GM23338 (cell line): ENCODE data around the gene COL6A1.

Experiments
- CREB1 ChIP-seq: fragments of 250-450 bp; sonication (Bioruptor Pico); IDR thresholded peaks from 2 replicates; pipeline ENCODE4 v1.5.0; 2020; ENCODE audit warnings: low read depth, mild to moderate bottlenecking, moderate library complexity
- EZH2 ChIP-seq: fragments of 200-600 bp; sonication (generic); IDR thresholded peaks from one replicate; pipeline ENCODE4 v1.8.0; 2017; ENCODE audit warnings: antibody characterized with exemption, mild to moderate bottlenecking, low read depth; ENCODE audit not compliant: unreplicated experiment
- EZH2phosphoT487 ChIP-seq: fragments of 200-600 bp; sonication (generic); IDR thresholded peaks from one replicate; pipeline ENCODE4 v1.8.1; 2018; ENCODE audit warnings: antibody characterized with exemption; ENCODE audit not compliant: unreplicated experiment
- JUNB ChIP-seq: IDR thresholded peaks from one replicate; pipeline ENCODE4 v1.6.1; 2016; ENCODE audit warnings: antibody characterized with exemption; ENCODE audit not compliant: unreplicated experiment
- NANOG ChIP-seq: IDR thresholded peaks from 2 replicates; pipeline ENCODE4 v1.6.1; 2016; ENCODE audit warnings: antibody characterized with exemption, borderline replicate concordance
- POLR2AphosphoS5 ChIP-seq: IDR thresholded peaks from 2 replicates; pipeline ENCODE4 v1.6.1; 2016; ENCODE audit warnings: antibody characterized with exemption, low read depth
- ZNF114 ChIP-seq: fragments of 250-450 bp; sonication (Bioruptor Pico); IDR thresholded peaks from 2 replicates; pipeline ENCODE4 v1.5.0; 2020; ENCODE audit warnings: mild to moderate bottlenecking, moderate library complexity
- TF ChIP-seq, protein P1 (sequence below), 2 experiments: fragments of 200-600 bp in 1 of 2; sonication (generic) in 1 of 2; conservative IDR thresholded peaks; 2 replicates each; pipeline versions ENCODE4 v1.5.1 to v1.6.1; 2016 to 2017; ENCODE audit warnings: antibody characterized with exemption in 2 of 2, low read depth in 2 of 2, mild to moderate bottlenecking in 2 of 2, moderate library complexity in 1 of 2
- TF ChIP-seq, protein P2 (sequence below): IDR thresholded peaks from one replicate; pipeline ENCODE4 v1.6.1; 2018; ENCODE audit warnings: antibody characterized with exemption; ENCODE audit not compliant: unreplicated experiment
- TF ChIP-seq, protein P3 (sequence below): fragments of 250-450 bp; sonication (Bioruptor Pico); IDR thresholded peaks from 2 replicates; pipeline ENCODE4 v1.5.0; 2020; ENCODE audit warnings: mild to moderate bottlenecking, moderate library complexity

DNA sequence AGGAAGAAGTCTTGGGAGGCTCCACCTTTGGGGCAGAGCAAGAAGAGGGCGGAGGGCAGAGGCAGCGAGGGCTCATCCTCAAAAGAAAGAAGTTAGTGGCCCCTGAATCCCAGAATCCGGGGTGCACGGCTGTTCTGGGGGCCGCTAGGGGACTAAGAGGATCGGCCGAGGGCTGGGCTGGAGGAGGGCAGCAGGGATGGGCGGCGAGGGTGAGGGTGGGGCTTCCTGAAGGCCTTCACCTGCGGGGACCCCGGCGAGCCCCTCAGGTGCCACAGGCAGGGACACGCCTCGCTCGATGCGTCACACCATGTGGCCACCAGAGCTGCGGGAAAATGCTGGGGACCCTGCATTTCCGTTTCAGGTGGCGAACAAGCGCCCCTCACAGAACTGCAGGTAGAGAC, 23.9 kb downstream of the COL6A1 start:
- TF ChIP-seq, protein P1, sequence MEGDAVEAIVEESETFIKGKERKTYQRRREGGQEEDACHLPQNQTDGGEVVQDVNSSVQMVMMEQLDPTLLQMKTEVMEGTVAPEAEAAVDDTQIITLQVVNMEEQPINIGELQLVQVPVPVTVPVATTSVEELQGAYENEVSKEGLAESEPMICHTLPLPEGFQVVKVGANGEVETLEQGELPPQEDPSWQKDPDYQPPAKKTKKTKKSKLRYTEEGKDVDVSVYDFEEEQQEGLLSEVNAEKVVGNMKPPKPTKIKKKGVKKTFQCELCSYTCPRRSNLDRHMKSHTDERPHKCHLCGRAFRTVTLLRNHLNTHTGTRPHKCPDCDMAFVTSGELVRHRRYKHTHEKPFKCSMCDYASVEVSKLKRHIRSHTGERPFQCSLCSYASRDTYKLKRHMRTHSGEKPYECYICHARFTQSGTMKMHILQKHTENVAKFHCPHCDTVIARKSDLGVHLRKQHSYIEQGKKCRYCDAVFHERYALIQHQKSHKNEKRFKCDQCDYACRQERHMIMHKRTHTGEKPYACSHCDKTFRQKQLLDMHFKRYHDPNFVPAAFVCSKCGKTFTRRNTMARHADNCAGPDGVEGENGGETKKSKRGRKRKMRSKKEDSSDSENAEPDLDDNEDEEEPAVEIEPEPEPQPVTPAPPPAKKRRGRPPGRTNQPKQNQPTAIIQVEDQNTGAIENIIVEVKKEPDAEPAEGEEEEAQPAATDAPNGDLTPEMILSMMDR (conservative IDR thresholded peaks at IDR 0.05; ENCODE audit: low read depth in 2 of 2) = no peak
- TF ChIP-seq POLR2AphosphoS5 (no peak), EZH2phosphoT487 (no peak), EZH2 (no peak), NANOG (no peak), CREB1 (CRISPR knock-in tag) (no peak), ZNF114 (CRISPR knock-in tag) (no peak), JUNB (no peak)
- TF ChIP-seq, protein P2, sequence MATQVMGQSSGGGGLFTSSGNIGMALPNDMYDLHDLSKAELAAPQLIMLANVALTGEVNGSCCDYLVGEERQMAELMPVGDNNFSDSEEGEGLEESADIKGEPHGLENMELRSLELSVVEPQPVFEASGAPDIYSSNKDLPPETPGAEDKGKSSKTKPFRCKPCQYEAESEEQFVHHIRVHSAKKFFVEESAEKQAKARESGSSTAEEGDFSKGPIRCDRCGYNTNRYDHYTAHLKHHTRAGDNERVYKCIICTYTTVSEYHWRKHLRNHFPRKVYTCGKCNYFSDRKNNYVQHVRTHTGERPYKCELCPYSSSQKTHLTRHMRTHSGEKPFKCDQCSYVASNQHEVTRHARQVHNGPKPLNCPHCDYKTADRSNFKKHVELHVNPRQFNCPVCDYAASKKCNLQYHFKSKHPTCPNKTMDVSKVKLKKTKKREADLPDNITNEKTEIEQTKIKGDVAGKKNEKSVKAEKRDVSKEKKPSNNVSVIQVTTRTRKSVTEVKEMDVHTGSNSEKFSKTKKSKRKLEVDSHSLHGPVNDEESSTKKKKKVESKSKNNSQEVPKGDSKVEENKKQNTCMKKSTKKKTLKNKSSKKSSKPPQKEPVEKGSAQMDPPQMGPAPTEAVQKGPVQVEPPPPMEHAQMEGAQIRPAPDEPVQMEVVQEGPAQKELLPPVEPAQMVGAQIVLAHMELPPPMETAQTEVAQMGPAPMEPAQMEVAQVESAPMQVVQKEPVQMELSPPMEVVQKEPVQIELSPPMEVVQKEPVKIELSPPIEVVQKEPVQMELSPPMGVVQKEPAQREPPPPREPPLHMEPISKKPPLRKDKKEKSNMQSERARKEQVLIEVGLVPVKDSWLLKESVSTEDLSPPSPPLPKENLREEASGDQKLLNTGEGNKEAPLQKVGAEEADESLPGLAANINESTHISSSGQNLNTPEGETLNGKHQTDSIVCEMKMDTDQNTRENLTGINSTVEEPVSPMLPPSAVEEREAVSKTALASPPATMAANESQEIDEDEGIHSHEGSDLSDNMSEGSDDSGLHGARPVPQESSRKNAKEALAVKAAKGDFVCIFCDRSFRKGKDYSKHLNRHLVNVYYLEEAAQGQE = no peak
- TF ChIP-seq, protein P3, sequence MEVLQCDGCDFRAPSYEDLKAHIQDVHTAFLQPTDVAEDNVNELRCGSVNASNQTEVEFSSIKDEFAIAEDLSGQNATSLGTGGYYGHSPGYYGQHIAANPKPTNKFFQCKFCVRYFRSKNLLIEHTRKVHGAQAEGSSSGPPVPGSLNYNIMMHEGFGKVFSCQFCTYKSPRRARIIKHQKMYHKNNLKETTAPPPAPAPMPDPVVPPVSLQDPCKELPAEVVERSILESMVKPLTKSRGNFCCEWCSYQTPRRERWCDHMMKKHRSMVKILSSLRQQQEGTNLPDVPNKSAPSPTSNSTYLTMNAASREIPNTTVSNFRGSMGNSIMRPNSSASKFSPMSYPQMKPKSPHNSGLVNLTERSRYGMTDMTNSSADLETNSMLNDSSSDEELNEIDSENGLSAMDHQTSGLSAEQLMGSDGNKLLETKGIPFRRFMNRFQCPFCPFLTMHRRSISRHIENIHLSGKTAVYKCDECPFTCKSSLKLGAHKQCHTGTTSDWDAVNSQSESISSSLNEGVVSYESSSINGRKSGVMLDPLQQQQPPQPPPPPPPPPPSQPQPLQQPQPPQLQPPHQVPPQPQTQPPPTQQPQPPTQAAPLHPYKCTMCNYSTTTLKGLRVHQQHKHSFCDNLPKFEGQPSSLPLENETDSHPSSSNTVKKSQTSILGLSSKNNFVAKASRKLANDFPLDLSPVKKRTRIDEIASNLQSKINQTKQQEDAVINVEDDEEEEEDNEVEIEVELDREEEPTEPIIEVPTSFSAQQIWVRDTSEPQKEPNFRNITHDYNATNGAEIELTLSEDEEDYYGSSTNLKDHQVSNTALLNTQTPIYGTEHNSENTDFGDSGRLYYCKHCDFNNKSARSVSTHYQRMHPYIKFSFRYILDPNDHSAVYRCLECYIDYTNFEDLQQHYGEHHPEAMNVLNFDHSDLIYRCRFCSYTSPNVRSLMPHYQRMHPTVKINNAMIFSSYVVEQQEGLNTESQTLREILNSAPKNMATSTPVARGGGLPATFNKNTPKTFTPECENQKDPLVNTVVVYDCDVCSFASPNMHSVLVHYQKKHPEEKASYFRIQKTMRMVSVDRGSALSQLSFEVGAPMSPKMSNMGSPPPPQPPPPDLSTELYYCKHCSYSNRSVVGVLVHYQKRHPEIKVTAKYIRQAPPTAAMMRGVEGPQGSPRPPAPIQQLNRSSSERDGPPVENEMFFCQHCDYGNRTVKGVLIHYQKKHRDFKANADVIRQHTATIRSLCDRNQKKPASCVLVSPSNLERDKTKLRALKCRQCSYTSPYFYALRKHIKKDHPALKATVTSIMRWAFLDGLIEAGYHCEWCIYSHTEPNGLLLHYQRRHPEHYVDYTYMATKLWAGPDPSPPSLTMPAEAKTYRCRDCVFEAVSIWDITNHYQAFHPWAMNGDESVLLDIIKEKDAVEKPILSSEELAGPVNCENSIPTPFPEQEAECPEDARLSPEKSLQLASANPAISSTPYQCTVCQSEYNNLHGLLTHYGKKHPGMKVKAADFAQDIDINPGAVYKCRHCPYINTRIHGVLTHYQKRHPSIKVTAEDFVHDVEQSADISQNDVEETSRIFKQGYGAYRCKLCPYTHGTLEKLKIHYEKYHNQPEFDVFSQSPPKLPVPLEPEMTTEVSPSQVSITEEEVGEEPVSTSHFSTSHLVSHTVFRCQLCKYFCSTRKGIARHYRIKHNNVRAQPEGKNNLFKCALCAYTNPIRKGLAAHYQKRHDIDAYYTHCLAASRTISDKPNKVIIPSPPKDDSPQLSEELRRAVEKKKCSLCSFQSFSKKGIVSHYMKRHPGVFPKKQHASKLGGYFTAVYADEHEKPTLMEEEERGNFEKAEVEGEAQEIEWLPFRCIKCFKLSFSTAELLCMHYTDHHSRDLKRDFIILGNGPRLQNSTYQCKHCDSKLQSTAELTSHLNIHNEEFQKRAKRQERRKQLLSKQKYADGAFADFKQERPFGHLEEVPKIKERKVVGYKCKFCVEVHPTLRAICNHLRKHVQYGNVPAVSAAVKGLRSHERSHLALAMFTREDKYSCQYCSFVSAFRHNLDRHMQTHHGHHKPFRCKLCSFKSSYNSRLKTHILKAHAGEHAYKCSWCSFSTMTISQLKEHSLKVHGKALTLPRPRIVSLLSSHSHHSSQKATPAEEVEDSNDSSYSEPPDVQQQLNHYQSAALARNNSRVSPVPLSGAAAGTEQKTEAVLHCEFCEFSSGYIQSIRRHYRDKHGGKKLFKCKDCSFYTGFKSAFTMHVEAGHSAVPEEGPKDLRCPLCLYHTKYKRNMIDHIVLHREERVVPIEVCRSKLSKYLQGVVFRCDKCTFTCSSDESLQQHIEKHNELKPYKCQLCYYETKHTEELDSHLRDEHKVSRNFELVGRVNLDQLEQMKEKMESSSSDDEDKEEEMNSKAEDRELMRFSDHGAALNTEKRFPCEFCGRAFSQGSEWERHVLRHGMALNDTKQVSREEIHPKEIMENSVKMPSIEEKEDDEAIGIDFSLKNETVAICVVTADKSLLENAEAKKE (CRISPR knock-in tag) = no peak
